ENCODE measurements around the gene CACNA1C. TPM values are rescaled to one million over a fixed set of nuclear protein-coding genes. Genes with fewer than 3 reads are reported as not detected.

The CACNA1C gene
- total RNA-seq, 1 donor from 2014 or later, result 0.02 TPM

DNA sequence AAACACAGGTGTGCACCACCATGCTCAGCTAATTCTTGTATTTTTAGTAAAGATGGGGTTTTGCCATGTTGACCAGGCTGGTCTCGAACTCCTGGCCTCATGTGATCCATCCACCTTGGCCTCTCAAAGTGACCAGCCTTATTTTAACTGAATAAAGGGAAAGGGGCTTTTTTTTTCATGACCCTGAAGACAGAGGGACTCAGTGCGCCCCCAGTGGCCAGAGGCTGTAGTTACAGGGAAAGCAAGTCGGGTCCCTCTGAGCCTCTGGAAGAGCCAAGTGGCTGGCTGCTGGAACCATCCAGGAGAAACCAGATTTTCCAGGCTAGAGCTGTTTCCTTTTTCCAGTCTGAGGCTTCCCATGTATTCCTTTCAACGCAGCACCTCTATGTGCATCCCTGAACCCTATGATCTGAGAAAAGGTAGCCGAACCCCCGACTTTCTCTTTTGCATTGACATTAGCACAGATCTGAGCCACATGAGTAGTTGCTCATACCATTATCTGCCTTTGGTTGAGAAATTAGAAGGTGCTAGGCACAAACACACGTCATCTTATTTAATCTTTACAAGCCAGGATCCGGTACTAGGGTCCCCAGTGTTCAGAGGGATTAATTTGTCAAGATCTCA is 342.7 kb downstream of the CACNA1C start:
- Mint-ChIP-seq H3K36me3 (ENCODE audit: low read depth) (no peaks in the 10 kb centered on the region), H3K9me3 (no peaks in the 10 kb centered on the region), H3K27ac (no peak overlapping the region), H3K27me3 (no peaks in the 10 kb centered on the region), H3K4me3 (no peak overlapping the region), H3K4me1 (no peaks in the 10 kb centered on the region)
- ATAC-seq (ENCODE audit: low read depth) (no peak), DNase-seq (no peak)
- TF ChIP-seq CTCF (IDR thresholded peaks at IDR 0.05), result no peak
- ChIA-PET POLR2A (no interaction called here), CTCF (interaction anchor here (1.1 to 1.3 kb wide), 2 partner anchors 8 to 12 kb away, joined by 3 to 4 read pairs; no protein-coding TSS in a partner anchor)
- intact Hi-C loops (cut with micrococcal nuclease), result no loop called here

DNA sequence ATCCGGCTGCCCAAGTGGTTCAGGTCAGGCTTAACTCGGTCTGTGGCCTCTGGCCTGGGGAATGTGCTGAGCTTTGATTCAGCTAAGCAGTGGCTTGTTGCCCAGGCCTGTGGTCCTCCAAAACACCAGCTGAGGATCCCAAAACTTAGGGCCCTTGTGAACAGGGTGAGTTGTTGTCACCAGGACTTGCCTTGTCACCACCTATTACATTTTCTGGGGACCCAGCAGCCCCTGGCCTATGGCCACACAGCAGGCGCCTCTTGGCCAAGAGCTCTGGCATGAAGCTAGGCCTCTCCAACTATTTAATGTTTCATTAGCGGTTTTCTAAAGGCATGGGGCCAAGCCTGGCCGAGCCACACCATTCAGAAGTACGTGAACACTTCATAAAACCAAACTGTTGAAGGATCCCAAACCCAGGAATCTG is 343.7 kb downstream of the CACNA1C start:
- ChIA-PET POLR2A (no interaction called here), CTCF (no interaction called here)
- intact Hi-C loops (cut with micrococcal nuclease), result no loop called here
- H3K4me3 Mint-ChIP-seq, result no peak overlapping the region
- H3K9me3 Mint-ChIP-seq, result no peaks in the 10 kb centered on the region
- no peaks in the 10 kb centered on the region for H3K36me3 Mint-ChIP-seq (ENCODE audit: low read depth)
- TF ChIP-seq CTCF (IDR thresholded peaks at IDR 0.05), result no peak
- no peaks in the 10 kb centered on the region for H3K4me1 Mint-ChIP-seq
- no peaks in the 10 kb centered on the region for H3K27me3 Mint-ChIP-seq
- no peak for DNase-seq
- ATAC-seq (ENCODE audit: low read depth), result no peak
- no peak overlapping the region for H3K27ac Mint-ChIP-seq

- CTCF ChIA-PET, result interaction anchor here (0.8 kb wide), 1 partner anchor 112 kb away, joined by 3 read pairs; no protein-coding TSS in a partner anchor
- TF ChIP-seq CTCF (IDR thresholded peaks at IDR 0.05), result no peak
Observed at GRCh38 chr12:2397356-2398045, 344.7 kb downstream of the CACNA1C start.

DNA sequence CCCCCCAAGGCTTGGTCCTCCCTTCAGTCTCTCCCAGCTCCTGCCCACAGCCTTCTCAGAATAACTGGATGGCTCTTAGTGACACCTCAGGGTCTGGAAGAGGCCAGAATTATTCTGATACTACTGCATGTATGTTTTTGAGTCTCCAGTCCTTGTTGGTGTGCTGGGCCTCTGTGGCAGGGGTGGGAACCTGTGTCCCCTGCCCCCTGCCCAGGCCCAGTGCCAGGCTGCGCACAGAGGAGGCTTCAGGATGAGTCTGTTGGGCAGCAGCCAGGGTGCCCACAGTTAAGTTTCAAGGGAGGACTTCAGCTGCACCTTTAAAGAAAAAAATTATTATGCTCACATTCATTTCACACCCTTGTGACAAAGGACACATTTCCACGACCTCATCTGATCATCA is 348.3 kb downstream of the CACNA1C start:
- no peak for ATAC-seq (ENCODE audit: low read depth)
- no peak for TF ChIP-seq CTCF (IDR thresholded peaks at IDR 0.05)
- CTCF ChIA-PET, result interaction anchor here (0.8 kb wide), 1 partner anchor 9 kb away, joined by 3 read pairs; no protein-coding TSS in a partner anchor

More at GRCh38 chr12:2397356-2398045, 344.7 kb downstream of the CACNA1C start:
- H3K27ac Mint-ChIP-seq, result no peak overlapping the region
- no peaks in the 10 kb centered on the region for H3K27me3 Mint-ChIP-seq
- POLR2A ChIA-PET, result no interaction called here
- ATAC-seq (ENCODE audit: low read depth) (no peak), DNase-seq (no peak)
- H3K36me3 Mint-ChIP-seq (ENCODE audit: low read depth), result no peaks in the 10 kb centered on the region
- H3K4me3 Mint-ChIP-seq, result no peak overlapping the region
- no peaks in the 10 kb centered on the region for H3K9me3 Mint-ChIP-seq
- intact Hi-C loops (cut with micrococcal nuclease), result no loop called here
- H3K4me1 Mint-ChIP-seq, result no peaks in the 10 kb centered on the region

GRCh38 chr12:2402073-2402579 is 349.3 kb downstream of the CACNA1C start:
- Mint-ChIP-seq H3K9me3 (peaks cover 3% of the 10 kb centered on the region), H3K27ac (no peak overlapping the region), H3K4me3 (no peak overlapping the region), H3K27me3 (no peaks in the 10 kb centered on the region), H3K36me3 (ENCODE audit: low read depth) (no peaks in the 10 kb centered on the region), H3K4me1 (no peaks in the 10 kb centered on the region)
- POLR2A ChIA-PET, result no interaction called here
- DNase-seq, result no peak
- intact Hi-C loops (cut with micrococcal nuclease), result no loop called here
- ATAC-seq (ENCODE audit: low read depth), result no peak
- no peak for TF ChIP-seq CTCF (IDR thresholded peaks at IDR 0.05)
- CTCF ChIA-PET, result no interaction called here

More for the DNA sequence above, 348.3 kb downstream of the CACNA1C start:
- H3K9me3 Mint-ChIP-seq, result peaks cover 3% of the 10 kb centered on the region
- no peak for DNase-seq
- intact Hi-C loops (cut with micrococcal nuclease), result no loop called here
- H3K36me3 Mint-ChIP-seq (ENCODE audit: low read depth), result no peaks in the 10 kb centered on the region
- no peak overlapping the region for H3K4me3 Mint-ChIP-seq
- H3K27ac Mint-ChIP-seq, result no peak overlapping the region
- H3K4me1 Mint-ChIP-seq, result no peaks in the 10 kb centered on the region
- H3K27me3 Mint-ChIP-seq, result no peaks in the 10 kb centered on the region
- POLR2A ChIA-PET, result no interaction called here

All from activated B cell treated with CpG ODN at 0.5 μM for 24 hours (primary cell).